GM23338 (cell line): ENCODE measurements around the gene PANK1.

ENCODE experiments used
- CREB1 ChIP-seq: fragments of 250-450 bp; sonication (Bioruptor Pico); IDR thresholded peaks from 2 replicates; pipeline ENCODE4 v1.5.0; 2020; ENCODE audit warnings: low read depth, mild to moderate bottlenecking, moderate library complexity
- EZH2 ChIP-seq: fragments of 200-600 bp; sonication (generic); IDR thresholded peaks from one replicate; pipeline ENCODE4 v1.8.0; 2017; ENCODE audit warnings: antibody characterized with exemption, mild to moderate bottlenecking, low read depth; ENCODE audit not compliant: unreplicated experiment
- EZH2phosphoT487 ChIP-seq: fragments of 200-600 bp; sonication (generic); IDR thresholded peaks from one replicate; pipeline ENCODE4 v1.8.1; 2018; ENCODE audit warnings: antibody characterized with exemption; ENCODE audit not compliant: unreplicated experiment
- JUNB ChIP-seq: IDR thresholded peaks from one replicate; pipeline ENCODE4 v1.6.1; 2016; ENCODE audit warnings: antibody characterized with exemption; ENCODE audit not compliant: unreplicated experiment
- NANOG ChIP-seq: IDR thresholded peaks from 2 replicates; pipeline ENCODE4 v1.6.1; 2016; ENCODE audit warnings: antibody characterized with exemption, borderline replicate concordance
- POLR2AphosphoS5 ChIP-seq: IDR thresholded peaks from 2 replicates; pipeline ENCODE4 v1.6.1; 2016; ENCODE audit warnings: antibody characterized with exemption, low read depth
- STAT1 ChIP-seq: IDR thresholded peaks from one replicate; pipeline ENCODE4 v1.6.1; 2016; ENCODE audit warnings: antibody characterized with exemption; ENCODE audit not compliant: unreplicated experiment
- ZNF114 ChIP-seq: fragments of 250-450 bp; sonication (Bioruptor Pico); IDR thresholded peaks from 2 replicates; pipeline ENCODE4 v1.5.0; 2020; ENCODE audit warnings: mild to moderate bottlenecking, moderate library complexity
- ZNF331 ChIP-seq: fragments of 250-450 bp; sonication (Bioruptor Pico); IDR thresholded peaks from 2 replicates; pipeline ENCODE4 v1.5.0; 2020; ENCODE audit warnings: low read depth, mild to moderate bottlenecking, moderate library complexity
- TF ChIP-seq, protein P1 (sequence below), 2 experiments: fragments of 200-600 bp in 1 of 2; sonication (generic) in 1 of 2; conservative IDR thresholded peaks; 2 replicates each; pipeline versions ENCODE4 v1.5.1 to v1.6.1; 2016 to 2017; ENCODE audit warnings: antibody characterized with exemption in 2 of 2, low read depth in 2 of 2, mild to moderate bottlenecking in 2 of 2, moderate library complexity in 1 of 2
- TF ChIP-seq, protein P2 (sequence below): IDR thresholded peaks from one replicate; pipeline ENCODE4 v1.6.1; 2018; ENCODE audit warnings: antibody characterized with exemption; ENCODE audit not compliant: unreplicated experiment
- TF ChIP-seq, protein P3 (sequence below): IDR thresholded peaks from 2 replicates; pipeline ENCODE4 v1.6.1; 2016; ENCODE audit warnings: antibody characterized with exemption
- TF ChIP-seq, protein P4 (sequence below): fragments of 250-450 bp; sonication (Bioruptor Pico); IDR thresholded peaks from 2 replicates; pipeline ENCODE4 v1.5.0; 2020; ENCODE audit warnings: mild to moderate bottlenecking, moderate library complexity

DNA sequence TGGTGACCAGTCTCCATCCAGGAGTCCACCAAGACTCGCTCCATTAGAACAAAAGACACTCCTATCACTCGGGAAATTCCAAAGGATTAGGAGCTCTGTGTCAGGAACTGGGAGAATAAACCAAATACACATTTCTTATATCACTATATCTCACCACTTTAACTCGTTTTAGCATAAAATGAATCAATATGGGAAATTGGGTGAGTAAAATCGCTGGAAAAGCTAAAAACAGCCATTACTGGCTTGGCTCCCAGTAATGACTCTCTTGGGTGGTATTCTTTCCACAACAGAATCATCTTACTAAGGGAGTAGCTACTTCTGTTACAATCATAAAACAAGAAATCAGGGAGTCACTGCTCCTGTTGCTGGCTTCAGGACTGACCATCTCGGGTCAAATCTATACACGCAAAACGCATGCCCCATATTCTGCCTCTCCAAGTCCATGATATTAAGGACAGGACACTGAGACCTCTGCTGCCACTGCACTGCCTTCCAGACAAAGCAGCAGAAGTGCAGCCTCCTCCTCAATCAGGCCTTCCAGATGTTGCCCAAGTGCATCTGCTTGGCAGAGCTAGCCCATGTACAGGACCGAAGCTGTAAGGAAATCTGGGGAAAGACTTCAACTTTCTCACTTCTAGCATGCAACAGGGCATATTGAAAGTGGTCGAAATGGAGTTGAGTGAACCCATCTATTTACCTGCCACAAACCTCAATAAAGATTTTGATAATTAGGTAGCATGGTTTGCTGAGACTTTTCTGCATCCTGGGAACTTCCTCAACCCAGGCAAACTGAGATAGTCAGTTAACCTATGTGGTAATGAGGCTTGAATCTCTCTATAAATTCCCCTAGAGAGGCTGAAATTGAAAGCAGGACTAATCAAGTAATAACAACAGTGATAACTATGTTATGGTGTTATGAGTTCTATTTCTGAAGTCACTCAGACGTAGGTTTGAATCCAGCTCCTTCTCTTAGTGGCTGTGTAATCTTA, 14.4 kb upstream of the PANK1 start:
- TF ChIP-seq EZH2 (no peak), EZH2phosphoT487 (no peak), POLR2AphosphoS5 (no peak), ZNF114 (no peak), CREB1 (no peak), JUNB (no peak), NANOG (no peak), STAT1 (no peak), ZNF331 (CRISPR knock-in tag) (no peak)
- TF ChIP-seq, protein P1, sequence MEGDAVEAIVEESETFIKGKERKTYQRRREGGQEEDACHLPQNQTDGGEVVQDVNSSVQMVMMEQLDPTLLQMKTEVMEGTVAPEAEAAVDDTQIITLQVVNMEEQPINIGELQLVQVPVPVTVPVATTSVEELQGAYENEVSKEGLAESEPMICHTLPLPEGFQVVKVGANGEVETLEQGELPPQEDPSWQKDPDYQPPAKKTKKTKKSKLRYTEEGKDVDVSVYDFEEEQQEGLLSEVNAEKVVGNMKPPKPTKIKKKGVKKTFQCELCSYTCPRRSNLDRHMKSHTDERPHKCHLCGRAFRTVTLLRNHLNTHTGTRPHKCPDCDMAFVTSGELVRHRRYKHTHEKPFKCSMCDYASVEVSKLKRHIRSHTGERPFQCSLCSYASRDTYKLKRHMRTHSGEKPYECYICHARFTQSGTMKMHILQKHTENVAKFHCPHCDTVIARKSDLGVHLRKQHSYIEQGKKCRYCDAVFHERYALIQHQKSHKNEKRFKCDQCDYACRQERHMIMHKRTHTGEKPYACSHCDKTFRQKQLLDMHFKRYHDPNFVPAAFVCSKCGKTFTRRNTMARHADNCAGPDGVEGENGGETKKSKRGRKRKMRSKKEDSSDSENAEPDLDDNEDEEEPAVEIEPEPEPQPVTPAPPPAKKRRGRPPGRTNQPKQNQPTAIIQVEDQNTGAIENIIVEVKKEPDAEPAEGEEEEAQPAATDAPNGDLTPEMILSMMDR (conservative IDR thresholded peaks at IDR 0.05; ENCODE audit: low read depth in 2 of 2), result no peak
- TF ChIP-seq, protein P2, sequence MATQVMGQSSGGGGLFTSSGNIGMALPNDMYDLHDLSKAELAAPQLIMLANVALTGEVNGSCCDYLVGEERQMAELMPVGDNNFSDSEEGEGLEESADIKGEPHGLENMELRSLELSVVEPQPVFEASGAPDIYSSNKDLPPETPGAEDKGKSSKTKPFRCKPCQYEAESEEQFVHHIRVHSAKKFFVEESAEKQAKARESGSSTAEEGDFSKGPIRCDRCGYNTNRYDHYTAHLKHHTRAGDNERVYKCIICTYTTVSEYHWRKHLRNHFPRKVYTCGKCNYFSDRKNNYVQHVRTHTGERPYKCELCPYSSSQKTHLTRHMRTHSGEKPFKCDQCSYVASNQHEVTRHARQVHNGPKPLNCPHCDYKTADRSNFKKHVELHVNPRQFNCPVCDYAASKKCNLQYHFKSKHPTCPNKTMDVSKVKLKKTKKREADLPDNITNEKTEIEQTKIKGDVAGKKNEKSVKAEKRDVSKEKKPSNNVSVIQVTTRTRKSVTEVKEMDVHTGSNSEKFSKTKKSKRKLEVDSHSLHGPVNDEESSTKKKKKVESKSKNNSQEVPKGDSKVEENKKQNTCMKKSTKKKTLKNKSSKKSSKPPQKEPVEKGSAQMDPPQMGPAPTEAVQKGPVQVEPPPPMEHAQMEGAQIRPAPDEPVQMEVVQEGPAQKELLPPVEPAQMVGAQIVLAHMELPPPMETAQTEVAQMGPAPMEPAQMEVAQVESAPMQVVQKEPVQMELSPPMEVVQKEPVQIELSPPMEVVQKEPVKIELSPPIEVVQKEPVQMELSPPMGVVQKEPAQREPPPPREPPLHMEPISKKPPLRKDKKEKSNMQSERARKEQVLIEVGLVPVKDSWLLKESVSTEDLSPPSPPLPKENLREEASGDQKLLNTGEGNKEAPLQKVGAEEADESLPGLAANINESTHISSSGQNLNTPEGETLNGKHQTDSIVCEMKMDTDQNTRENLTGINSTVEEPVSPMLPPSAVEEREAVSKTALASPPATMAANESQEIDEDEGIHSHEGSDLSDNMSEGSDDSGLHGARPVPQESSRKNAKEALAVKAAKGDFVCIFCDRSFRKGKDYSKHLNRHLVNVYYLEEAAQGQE, result no peak
- TF ChIP-seq, protein P3, sequence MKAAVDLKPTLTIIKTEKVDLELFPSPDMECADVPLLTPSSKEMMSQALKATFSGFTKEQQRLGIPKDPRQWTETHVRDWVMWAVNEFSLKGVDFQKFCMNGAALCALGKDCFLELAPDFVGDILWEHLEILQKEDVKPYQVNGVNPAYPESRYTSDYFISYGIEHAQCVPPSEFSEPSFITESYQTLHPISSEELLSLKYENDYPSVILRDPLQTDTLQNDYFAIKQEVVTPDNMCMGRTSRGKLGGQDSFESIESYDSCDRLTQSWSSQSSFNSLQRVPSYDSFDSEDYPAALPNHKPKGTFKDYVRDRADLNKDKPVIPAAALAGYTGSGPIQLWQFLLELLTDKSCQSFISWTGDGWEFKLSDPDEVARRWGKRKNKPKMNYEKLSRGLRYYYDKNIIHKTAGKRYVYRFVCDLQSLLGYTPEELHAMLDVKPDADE, result no peak
- TF ChIP-seq, protein P4, sequence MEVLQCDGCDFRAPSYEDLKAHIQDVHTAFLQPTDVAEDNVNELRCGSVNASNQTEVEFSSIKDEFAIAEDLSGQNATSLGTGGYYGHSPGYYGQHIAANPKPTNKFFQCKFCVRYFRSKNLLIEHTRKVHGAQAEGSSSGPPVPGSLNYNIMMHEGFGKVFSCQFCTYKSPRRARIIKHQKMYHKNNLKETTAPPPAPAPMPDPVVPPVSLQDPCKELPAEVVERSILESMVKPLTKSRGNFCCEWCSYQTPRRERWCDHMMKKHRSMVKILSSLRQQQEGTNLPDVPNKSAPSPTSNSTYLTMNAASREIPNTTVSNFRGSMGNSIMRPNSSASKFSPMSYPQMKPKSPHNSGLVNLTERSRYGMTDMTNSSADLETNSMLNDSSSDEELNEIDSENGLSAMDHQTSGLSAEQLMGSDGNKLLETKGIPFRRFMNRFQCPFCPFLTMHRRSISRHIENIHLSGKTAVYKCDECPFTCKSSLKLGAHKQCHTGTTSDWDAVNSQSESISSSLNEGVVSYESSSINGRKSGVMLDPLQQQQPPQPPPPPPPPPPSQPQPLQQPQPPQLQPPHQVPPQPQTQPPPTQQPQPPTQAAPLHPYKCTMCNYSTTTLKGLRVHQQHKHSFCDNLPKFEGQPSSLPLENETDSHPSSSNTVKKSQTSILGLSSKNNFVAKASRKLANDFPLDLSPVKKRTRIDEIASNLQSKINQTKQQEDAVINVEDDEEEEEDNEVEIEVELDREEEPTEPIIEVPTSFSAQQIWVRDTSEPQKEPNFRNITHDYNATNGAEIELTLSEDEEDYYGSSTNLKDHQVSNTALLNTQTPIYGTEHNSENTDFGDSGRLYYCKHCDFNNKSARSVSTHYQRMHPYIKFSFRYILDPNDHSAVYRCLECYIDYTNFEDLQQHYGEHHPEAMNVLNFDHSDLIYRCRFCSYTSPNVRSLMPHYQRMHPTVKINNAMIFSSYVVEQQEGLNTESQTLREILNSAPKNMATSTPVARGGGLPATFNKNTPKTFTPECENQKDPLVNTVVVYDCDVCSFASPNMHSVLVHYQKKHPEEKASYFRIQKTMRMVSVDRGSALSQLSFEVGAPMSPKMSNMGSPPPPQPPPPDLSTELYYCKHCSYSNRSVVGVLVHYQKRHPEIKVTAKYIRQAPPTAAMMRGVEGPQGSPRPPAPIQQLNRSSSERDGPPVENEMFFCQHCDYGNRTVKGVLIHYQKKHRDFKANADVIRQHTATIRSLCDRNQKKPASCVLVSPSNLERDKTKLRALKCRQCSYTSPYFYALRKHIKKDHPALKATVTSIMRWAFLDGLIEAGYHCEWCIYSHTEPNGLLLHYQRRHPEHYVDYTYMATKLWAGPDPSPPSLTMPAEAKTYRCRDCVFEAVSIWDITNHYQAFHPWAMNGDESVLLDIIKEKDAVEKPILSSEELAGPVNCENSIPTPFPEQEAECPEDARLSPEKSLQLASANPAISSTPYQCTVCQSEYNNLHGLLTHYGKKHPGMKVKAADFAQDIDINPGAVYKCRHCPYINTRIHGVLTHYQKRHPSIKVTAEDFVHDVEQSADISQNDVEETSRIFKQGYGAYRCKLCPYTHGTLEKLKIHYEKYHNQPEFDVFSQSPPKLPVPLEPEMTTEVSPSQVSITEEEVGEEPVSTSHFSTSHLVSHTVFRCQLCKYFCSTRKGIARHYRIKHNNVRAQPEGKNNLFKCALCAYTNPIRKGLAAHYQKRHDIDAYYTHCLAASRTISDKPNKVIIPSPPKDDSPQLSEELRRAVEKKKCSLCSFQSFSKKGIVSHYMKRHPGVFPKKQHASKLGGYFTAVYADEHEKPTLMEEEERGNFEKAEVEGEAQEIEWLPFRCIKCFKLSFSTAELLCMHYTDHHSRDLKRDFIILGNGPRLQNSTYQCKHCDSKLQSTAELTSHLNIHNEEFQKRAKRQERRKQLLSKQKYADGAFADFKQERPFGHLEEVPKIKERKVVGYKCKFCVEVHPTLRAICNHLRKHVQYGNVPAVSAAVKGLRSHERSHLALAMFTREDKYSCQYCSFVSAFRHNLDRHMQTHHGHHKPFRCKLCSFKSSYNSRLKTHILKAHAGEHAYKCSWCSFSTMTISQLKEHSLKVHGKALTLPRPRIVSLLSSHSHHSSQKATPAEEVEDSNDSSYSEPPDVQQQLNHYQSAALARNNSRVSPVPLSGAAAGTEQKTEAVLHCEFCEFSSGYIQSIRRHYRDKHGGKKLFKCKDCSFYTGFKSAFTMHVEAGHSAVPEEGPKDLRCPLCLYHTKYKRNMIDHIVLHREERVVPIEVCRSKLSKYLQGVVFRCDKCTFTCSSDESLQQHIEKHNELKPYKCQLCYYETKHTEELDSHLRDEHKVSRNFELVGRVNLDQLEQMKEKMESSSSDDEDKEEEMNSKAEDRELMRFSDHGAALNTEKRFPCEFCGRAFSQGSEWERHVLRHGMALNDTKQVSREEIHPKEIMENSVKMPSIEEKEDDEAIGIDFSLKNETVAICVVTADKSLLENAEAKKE (CRISPR knock-in tag), result no peak
